Endothelial cell of umbilical vein (primary cell): Measurements from ENCODE around the gene SH3RF3.

Experiments used
- CTCF ChIP-seq, 2 donors: IDR thresholded peaks; 1 replicate in 1 of 2; 2 replicates in 1 of 2; pipeline ENCODE4 v1.5.1; 2011; ENCODE audit warnings: low read length in 2 of 2, mild to moderate bottlenecking in 2 of 2, moderate library complexity in 2 of 2, control low read depth in 1 of 2, inconsistent platforms in 1 of 2, low read depth in 1 of 2; ENCODE audit not compliant: insufficient read depth in 1 of 2; ENCODE audit errors: extremely low read depth in 1 of 2
- EZH2 ChIP-seq: IDR thresholded peaks from 2 replicates; pipeline ENCODE4 v1.6.1; 2012; ENCODE audit warnings: borderline replicate concordance, low read depth, mild to moderate bottlenecking, moderate library complexity, low read length, inconsistent platforms; ENCODE audit not compliant: severe bottlenecking
- FOS ChIP-seq: IDR thresholded peaks from 2 replicates; pipeline ENCODE4 v1.6.1; 2011; ENCODE audit warnings: mild to moderate bottlenecking, low read length, moderate library complexity, borderline replicate concordance; ENCODE audit not compliant: insufficient read depth
- GATA2 ChIP-seq: IDR thresholded peaks from 2 replicates; pipeline ENCODE4 v1.7.0; 2011; ENCODE audit warnings: low read depth, mild to moderate bottlenecking, moderate library complexity, mixed read lengths, low read length; ENCODE audit not compliant: insufficient read length, insufficient read depth
- JUN ChIP-seq: IDR thresholded peaks from 2 replicates; pipeline ENCODE4 v1.6.1; 2011; ENCODE audit warnings: borderline replicate concordance, low read depth; ENCODE audit not compliant: insufficient read length, insufficient read depth
- MAX ChIP-seq: IDR thresholded peaks from 2 replicates; pipeline ENCODE4 v1.6.1; 2011; ENCODE audit not compliant: insufficient read depth, insufficient read length
- MYC ChIP-seq: IDR thresholded peaks from one replicate; pipeline ENCODE4 v1.6.1; 2011; ENCODE audit warnings: mild to moderate bottlenecking, low read depth, low read length
- POLR2A ChIP-seq: IDR thresholded peaks from 2 replicates; pipeline ENCODE4 v1.6.1; 2012; ENCODE audit warnings: low read depth, mild to moderate bottlenecking, control low read depth, low read length
- POLR2AphosphoS5 ChIP-seq: IDR thresholded peaks from 2 replicates; pipeline ENCODE4 v1.6.1; 2012; ENCODE audit warnings: low read depth, mild to moderate bottlenecking, control low read depth, low read length, moderate library complexity; ENCODE audit not compliant: insufficient read depth

- TF ChIP-seq MYC, result no peak
- no peak for TF ChIP-seq CTCF (IDR thresholded peaks at IDR 0.05; ENCODE audit: extremely low read depth in 1 of 2, insufficient read depth in 1 of 2, low read depth in 1 of 2, low read length in 2 of 2)
- no peak for TF ChIP-seq POLR2A
- peak; percentile 7 for TF ChIP-seq JUN
- no peak for TF ChIP-seq POLR2AphosphoS5
- TF ChIP-seq EZH2, result no peak
- no peak for TF ChIP-seq MAX
- TF ChIP-seq GATA2, result no peak
- TF ChIP-seq FOS, result peak; percentile 22
Measured at GRCh38 chr2:109125593-109126500, 3.2 kb upstream of the SH3RF3 start.
